Measurements from ENCODE around the gene LRP1.
A peak's percentile ranks its signal among the peaks of the same experiment; 100 is the strongest.

The LRP1 gene

DNA sequence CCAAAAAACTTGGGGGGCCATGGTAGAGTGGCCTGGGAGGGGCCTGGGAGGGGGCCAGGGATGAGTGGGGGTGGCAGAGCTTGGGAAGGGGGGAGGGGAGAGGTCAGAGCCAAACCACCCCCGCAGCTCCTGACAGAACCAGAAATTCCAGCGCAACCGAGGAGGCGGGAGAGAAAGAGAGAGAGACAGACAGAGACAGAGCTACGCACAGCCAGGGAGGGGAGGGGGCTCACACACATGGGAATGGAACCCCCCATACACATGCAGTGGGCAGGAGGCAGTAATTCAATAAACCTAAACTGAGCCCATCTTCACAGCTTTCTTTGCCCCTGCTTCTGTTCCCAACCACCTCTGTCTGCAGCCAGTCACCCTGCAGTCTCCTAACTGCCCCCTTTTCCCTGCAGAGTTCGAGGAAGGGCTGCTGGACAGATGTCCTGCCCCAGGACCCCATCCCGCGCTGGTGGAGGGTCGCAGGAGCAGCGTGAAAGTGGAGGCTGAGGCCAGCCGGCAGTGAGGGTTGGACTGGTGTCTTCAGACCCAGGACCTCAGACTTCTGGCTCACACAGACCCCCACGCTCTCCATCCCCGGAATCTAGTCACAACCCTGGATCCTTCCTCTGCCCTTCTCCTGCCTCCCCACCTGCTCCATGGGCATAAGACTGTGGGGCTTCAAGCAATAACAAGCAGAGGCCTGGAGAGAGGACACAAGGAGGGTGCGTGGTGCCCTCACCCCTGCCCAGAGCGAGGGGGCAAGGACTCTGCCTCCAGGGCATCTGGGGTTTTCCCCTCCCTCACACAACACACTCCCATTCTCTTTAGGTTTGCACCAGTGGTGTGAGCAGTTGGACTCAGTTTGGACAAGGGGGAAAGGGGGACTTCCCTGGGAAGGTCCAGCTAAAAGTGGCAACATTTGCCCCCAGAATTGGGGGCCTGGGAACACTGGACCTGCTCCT is 33.8 kb upstream of the LRP1 start:
- DNase-seq (ENCODE audit: low spot score), result no peak

DNA sequence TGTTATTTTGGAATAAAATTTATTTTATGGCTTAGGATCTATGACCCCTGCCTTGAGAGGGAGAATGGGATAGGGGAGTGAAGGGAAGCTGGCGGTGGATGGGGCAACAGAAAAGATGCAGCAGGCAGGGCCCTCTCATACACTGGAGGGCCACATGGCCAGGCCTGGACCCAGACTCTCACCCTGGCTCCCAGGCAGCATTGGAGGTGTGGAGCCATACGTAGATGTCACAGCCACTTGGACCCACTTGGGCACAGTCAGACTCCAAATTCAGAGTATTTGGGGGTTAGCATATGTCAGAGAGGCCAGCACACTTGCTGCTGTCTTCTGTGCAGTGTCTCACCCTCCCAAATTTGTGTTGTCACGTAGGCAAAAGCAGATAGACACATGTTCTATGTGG is 32.8 kb upstream of the LRP1 start:
- no peak for DNase-seq (ENCODE audit: low spot score)

DNA sequence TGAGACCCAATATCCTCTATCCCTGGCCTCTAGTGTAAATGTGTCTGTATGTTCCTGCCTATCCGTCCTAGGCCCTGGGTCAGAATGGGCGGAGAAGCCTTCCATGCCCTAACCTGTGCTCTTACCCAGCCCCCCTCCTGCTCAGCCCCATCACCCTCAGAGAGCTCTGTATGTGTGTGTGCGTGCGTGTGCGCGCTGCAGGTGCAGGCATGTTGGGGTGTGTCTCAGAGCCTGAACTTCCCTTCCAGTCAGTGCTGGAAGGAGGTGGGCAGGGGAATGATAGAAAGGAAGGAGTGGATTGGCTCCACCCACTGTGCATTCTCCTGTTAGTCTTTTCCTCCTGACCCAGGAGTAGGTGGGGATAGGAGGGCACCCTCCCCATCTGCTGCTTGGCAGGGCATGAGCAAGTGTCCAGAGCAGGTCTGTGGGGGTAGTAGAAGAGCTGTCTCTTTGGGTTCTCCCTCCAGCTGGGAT is 32.1 kb upstream of the LRP1 start:
- no peak for DNase-seq (ENCODE audit: low spot score)

DNA sequence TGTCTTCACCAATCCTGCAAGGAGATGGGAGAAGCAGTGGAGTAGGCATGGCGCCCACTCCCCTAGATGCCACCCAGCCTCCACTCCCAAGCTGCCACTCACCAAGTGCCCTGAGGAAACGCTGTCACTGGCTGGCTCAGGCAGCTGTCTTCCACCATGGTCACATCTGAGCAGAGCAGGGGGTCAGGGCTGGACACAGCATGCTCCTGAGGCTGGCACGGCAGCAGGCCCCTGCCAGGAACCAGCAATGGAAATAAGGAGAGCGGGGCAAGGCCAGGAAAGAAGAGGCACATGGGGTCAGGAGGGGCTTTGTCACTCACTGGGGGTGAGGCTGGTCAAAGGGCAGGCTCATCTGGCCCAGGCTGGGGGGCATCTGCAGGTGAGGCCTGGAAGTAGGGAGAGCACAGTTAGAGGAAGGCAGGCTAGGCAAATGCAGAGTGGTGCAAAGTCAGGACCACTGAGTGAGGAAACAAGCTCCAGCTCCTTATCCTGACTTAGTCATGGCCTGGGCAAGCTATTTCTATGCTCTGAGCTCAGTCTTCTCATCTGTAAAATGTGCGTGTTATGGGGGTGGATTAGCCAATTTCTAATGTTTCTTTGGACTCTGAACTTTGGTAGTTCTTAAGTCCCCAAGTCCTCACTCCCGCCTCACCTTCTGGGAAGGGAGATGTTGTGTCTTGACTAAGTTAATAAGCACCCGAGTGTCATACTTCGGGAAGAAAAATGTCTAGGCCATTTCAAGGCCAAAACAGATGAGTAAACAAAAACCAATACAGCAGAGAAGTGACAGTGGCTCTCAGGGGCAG is 31.3 kb upstream of the LRP1 start:
- no peak for DNase-seq (ENCODE audit: low spot score)

DNA sequence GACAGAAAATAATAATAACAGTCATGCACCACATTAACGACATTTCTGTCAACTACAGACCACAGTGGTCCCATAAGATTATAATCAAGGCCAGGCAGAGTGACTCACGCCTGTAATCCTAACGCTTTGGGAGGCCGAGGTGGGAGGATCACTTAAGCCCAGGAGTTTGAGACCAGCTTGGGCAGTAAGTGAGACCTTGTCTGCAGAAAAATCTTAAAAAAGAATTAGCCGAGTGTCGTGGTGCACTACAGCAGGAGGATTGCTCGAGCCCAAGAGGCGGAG is 30.8 kb upstream of the LRP1 start:
- no peak for DNase-seq (ENCODE audit: low spot score)

DNA sequence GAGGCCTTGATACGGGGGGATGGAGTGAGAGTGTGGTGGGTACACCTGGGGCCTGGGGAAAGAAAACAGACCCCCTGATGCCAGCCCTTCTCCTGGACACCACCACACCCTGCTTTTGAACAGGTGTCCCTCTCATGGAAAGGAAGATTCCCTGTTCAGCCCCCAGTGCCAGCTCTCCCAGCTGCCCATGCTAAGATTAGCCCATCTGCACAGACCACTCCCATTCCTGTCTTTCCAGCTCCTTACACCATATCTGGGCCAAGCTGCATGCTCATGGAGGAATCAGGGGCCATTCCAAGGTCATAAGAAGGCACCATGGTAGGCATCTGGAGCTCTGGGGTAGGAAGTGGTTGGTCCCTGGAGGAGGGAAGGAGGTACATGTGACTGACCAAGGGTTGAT is 29.7 kb upstream of the LRP1 start:
- DNase-seq (ENCODE audit: low spot score), result no peak

DNA sequence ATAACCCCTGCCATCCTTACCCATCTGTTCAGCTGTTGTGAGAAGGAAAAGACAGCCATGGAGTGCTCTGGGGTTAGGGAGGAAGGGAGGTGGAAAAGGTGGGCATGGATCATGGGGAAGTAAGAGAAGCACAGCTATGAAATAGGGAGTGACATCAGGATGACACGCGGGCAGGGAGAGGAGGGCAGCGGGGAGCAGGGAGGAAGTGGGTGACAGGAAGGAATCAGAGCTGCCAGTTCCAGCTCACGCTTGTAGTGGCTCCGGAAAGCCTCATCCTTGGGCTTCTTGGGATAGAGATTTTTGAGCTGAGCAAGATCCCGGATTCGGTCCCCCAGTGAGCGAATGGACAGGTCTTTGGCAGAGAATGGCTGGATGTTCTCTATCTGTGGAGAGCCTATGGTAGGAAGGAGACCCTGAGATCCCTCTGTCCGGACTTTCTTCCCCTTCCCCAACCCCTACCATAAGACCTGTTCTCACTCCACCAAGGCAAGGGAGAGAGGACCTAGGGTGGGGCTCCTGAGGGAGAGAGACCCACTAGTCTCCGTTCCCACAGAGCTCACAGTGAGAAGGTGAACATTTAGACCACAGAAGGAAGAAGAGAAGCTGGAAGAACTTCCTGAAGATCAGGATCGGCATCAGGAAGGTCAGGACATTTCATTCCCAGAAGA is 29.1 kb upstream of the LRP1 start:
- DNase-seq (ENCODE audit: low spot score), result no peak

DNA sequence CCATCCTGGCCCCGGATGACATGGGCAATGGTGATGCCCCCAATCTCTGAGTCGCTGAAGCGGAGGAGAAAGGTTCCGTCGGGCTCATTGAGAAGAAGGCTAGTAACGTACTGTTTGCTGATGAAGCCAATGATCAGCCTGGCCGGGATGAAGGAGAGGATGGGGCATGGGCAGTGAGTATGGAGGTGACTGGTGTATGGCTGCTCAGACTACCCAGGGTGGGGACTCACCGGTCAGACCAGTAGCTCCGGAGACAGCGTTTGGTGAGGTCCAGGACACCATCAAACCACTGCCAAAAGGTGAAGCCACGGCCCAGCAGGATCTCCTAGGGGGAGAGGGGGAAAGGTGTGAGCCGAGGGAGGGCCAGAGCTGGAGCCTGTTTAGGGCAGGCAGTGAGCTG is 28.5 kb upstream of the LRP1 start:
- no peak for DNase-seq (ENCODE audit: low spot score)

DNA sequence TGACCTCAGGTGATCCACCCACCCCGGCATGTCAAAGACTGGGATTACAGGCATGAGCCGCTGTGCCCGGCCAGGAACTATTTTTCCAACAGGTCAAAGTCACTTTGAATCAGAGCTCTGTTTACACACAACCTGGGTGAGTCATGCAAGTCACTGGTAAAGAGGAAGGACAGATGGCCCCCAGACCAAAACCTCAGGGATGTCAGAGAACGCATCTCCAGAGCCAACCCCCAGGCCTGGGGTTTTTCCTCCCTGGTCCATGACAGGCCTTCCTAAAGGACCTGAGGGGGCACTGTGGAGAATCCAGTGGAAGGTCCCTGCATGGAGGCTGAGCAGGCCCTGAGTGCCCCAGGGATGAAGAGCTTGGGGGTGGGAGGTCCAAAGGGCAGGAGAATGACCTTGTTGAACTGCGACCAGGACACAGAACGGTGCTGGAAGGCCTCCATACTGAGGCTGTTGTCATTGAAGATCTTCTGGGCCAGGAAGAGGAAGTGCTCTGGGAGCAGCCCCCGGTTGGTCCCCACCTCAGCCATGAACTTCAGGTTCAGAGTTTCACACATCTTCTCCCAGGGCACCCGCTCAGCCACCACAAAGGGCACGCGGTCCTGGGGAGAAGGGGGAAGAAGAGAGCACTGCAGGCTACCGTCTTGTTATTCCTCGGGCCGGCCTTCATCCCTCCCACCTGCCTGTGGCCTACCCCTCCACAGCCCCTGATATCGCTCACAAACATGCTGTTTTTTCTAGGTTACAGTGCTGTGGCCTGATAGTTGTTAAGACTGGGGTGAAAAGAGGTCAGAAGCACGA is 26.2 kb upstream of the LRP1 start:
- no peak for DNase-seq (ENCODE audit: low spot score)

DNA sequence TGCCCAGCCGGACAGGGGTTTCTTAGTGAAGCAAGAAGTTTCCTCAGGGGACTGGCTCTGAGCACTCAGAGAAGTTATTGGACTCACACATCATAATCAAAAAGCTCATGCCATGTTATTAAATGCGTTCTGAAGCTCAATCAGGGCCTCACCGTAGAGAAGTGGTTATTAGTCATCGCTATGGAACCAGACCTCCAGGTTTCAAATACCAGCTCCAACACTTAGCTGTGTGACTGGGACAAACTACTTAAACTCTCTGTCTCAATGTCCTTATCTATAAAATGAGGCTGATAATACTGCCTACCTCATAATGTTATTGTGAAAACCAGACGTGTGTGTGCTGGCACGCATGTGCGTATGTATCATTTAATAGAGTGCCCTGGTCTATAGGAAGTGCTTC is 24.4 kb upstream of the LRP1 start:
- no peak for DNase-seq (ENCODE audit: low spot score)

DNA sequence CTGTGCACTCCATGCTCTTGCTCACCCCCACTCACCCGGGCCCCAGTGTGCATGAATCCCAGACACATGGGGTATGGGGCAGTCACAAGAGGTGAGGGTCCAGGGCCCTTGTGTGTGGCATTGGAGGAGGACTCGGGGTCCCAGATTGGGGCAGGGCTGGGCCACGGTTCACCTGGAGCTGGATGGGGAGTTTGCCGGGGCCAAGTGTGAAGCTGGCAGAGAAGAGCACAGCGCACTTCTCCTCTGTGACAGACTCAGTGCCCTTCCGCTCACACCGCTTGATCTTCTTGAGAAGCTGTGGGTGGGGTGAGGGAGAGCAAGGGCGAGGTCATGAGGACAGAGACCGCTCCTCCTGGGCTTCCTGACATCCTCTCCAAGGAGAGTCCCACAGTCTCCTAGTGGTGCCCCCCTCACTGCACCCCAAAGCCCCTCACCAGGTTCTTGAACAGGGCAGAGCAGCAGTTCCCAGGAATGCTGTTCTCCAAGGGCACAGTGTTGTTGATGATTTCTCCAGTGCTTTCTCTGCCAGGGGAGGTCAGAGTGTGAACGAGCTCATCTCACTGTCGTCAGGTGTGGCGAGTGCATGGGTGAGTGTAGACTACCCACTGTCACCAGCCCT is 23.9 kb upstream of the LRP1 start:
- DNase-seq (ENCODE audit: low spot score), result no peak

DNA sequence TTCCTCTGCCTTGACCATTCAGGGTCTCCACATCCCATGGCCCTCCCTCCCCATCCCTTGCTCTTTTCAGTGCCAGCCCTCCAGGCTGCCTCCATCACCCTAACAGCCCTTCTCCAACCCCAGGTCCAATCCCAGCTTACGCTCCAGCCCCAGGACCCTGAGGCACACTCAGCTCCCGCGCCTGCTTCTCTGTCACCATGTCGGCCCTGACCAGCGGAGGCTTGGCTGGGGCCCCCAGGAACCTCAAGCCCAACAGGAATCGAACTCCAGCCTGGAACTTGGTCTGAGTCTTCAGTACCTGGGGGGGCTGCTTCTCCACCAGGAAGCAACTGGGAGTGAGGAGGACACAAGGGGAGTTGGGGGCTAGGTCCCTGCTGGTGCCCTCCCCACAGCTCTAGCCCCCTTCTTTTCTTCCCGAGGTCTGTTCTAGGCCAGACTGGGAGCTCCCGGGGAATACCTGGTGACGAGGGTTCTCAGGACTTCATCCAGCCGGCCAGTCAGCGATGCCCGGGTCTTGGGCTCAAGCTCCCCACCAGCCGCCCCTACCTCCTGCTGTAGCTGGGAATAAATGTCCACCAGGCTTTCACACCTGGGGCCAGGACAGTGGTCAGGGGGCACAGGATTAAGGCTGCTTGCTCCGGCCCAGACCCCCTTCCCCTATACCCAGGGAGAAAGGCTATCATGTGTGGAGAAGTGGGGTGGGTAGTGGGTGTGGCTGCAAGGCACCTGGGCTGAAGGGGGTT is 23.1 kb upstream of the LRP1 start:
- DNase-seq (ENCODE audit: low spot score), result no peak

DNA sequence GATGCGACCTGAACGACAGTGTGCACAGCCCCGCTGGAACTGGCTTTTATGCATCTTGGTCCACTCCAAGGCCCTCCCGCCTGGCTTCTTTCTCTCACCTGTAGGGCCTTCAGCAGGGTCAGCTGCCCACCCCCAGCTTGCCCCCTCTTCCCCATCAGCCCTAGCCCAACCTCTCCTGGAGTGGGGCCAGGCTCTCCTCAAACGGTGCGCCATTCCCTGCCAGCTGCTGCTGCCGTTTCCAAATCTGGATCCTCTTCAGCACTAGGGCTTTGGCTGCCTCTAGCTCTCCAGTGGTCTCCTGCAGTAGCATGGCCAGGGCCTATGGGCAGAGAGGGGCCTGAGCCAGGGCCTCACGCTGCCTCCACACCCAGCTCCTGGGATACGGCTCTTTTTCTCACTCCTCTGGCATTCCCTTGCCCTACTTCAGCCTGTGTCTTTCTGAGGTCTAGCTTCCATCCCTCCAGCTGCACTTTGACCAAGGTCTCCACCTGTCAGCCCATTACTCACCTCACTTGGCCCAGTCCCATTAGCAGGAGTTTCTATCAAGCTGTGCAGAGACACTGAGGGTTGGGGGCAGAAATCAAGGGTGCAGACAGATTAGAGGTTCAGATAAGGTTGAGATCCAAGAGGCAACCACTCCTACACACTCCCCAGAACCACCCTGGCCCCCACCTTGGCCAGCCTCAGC is 22.1 kb upstream of the LRP1 start:
- DNase-seq (ENCODE audit: low spot score), result no peak

DNA sequence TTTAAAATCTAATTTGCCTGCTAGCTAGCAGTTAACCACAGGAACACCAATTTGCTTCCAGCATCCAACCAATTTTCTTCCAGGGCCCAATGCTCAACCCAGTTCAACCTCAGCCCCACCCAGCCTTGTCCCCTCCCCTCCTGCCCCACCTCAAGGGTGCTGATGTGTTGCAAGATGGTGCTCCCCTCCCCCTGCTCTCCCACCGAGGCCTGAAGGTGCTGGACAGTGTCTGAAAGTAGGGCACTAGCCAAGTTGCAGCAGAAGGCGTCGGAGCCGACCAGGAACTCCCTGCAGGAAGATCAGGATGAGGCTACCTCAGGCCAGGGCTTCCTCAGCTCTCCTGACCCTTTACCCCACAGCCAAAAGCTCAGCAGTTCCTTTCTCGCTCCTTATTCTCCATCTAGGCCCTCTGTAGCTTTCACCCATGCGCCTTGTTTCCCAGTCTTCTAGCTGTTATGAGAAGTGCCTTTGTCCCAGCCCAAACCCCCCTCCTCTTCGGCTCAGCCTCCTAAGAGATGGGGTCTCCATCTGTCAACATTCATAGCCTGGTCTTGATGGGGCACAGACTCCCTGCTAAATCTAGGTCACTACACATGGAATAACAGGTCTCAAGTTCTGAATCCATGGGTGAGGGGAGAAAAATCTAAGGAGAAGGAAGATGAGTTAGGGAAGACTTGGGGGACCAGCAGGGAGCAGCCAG is 20.7 kb upstream of the LRP1 start:
- DNase-seq (ENCODE audit: low spot score), result no peak

DNA sequence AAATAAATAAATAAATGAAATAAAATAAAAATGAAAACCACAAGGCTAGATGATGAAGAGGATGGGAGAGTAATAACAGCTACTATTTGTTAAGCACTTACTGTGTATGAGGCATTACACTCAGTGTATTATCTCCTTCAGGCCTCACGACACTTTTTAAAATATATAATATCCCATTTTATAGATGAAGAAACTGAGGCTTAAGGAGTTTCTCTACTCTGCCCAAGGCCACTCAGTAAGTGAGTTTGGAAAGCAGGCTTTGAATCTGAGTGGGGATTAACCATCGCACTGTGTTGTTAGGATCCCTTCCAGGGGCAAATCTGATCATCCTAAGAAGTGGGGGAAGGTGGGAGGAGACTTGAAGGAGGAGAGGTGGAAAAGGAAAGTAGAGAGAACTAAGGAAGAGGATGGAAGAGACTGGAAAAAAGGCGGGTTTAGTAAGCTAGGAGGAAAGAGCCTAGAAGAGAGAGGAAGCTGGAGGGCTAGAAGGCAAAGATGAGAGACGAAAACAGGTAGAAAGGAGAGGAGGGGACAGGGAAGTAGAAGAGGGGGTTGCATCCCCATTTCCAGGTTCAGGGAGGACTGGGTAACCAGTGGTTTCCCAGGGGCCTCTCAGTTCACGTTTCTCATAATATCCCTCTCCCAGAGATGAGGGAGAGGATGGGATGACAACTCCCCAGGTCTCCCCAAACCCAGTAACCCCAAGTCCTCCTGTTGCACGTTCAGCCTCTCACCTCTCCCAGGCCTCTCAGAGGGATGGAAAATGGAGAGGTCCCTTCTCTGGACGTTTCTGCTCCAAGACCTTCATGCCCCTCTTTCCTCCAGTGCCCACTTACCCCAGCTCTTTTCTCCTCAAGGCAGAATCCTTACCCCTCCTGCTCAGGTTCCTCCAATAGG is 18.8 kb upstream of the LRP1 start:
- DNase-seq (ENCODE audit: low spot score), result no peak

DNA sequence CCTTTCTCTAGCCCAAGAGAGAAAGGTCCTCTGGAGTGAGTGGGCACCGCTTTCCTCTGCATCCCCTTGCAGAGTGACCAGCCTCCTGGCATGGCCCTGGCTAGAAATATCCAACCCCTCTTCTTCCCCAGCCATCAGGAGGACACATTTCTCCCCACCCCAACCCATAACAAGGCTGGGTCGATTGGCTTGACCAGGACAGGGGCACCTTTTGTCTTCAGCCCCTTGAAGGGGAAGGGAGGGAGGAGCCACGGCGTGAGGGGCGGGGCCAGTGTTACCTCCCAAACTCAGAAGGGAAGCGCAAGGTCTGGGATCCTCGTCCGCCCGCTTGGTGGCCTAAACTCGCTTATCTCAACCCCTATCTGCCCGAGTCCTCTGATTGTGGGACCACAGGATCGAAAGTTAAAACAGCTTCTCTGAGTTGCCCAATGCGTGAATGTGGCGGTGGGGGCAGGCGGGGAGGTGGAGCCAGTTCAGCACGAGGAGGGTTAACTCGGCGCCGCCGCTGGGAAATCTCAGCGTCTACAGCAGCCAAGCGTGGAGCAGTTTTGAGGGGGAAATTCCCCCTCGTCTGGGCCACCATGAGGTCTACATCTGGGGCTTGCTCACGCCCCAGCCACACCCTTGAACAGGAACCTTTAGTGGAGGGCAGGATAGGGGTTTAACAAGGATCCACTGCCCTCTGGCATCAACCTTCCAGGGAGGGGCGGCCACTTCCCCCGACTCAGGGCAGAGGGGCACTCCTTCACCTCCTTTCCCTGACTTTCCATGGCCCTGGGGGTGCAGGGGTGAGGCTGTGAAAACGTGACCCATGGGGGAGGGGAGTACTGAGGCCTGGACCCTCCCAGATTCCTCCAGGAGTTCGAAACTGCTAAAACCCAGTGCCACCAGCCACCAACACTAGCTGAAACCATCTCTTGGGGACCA is 17.9 kb upstream of the LRP1 start:
- no peak for DNase-seq (ENCODE audit: low spot score)

DNA sequence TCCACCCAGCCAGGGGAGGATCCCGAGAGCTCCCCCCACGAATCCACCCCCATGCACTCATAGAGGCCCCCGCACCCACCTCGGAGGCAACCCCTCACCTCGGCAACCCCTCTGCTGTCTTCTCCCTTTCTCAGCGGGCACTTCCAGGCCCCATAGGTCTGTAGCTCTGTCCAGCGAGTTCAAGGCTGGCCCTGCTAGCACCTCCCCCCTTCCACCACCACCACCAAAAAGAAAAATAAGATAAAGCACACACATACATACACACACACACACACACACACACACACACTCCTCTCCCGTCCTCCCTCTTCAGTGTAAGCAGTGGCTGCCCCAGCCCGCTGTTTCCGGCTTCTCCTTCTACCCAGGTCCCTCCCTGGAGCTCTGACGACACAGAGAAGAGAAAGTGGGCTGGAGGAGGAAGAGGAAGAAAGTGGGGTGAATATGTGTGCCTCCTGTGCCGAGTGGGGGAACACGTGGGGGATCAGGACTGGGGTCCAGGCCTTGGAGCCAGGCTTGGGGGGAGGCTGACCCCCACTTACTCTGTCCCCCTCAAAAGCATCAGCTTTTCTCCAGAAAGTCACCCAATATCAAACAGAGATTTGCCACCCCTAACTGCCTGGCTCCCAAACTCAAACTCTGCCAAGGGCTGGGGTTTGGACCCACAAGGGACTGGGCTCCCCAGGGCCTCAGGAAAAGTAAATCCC is 17.1 kb upstream of the LRP1 start, which contains the start of gene STAT6:
Gene STAT6, minus strand, starts transcription at position 332 of the 704 bp plus-strand sequence. CDS start 3,084 bp downstream, outside the sequence.
- peak; percentile 78 for DNase-seq (ENCODE audit: low spot score)

Measured in left forelimb (tissue), 1 donor.